ENCODE data around the gene NRXN3. TPM values are rescaled to one million over a fixed set of nuclear protein-coding genes. Genes with fewer than 3 reads are reported as not detected.

Gene NRXN3
- total and polyA plus RNA-seq, 2 experiments from 2014 or later: 1.0 to 1.8 TPM

- Mint-ChIP-seq H3K4me1 (peaks cover 14% of the 10 kb centered on the region), H3K27ac (no peak overlapping the region), H3K27me3 (ENCODE audit: insufficient read depth, low read depth, poor library complexity) (no peaks in the 10 kb centered on the region), H3K9me3 (no peaks in the 10 kb centered on the region), H3K36me3 (ENCODE audit: low read depth) (no peaks in the 10 kb centered on the region), H3K4me3 (no peak overlapping the region)
- H3K9me2 ChIP-seq (ENCODE audit: insufficient read depth): no peaks in the 10 kb centered on the region
- H3K4me3 ChIP-seq: no peak overlapping the region
- no peaks in the 10 kb centered on the region for H4K20me1 ChIP-seq (replicated peaks; ENCODE audit: insufficient read depth)
- no peak overlapping the region for H3K27ac ChIP-seq (ENCODE audit: low read depth)
- TF ChIP-seq POLR2AphosphoS5 (IDR thresholded peaks at IDR 0.05; ENCODE audit: low read depth): no peak
- no peak for TF ChIP-seq CTCF (conservative IDR thresholded peaks at IDR 0.05; ENCODE audit: low read depth in 2 of 2)
- no peak for TF ChIP-seq CREB1 (CRISPR knock-in tag; IDR thresholded peaks at IDR 0.05; ENCODE audit: low read depth)
- TF ChIP-seq EZH2phosphoT487 (IDR thresholded peaks at IDR 0.05; ENCODE audit: unreplicated experiment): no peak
- TF ChIP-seq ZNF331 (CRISPR knock-in tag; IDR thresholded peaks at IDR 0.05; ENCODE audit: low read depth): no peak
- no peaks in the 10 kb centered on the region for H3K79me2 ChIP-seq (replicated peaks; ENCODE audit: insufficient read depth)
- H3K4me2 ChIP-seq: no peak overlapping the region
- H3F3A ChIP-seq (replicated peaks; ENCODE audit: low read depth): no peaks in the 10 kb centered on the region
- H3K27me3 ChIP-seq (ENCODE audit: insufficient read depth): no peaks in the 10 kb centered on the region
- no peak overlapping the region for H2AFZ ChIP-seq
- H3K36me3 ChIP-seq (ENCODE audit: insufficient read depth): no peaks in the 10 kb centered on the region
- H3K4me1 ChIP-seq (ENCODE audit: insufficient read depth): peaks cover 6% of the 10 kb centered on the region
- ATAC-seq: no peak
- no peak for DNase-seq (ENCODE audit: low spot score)
Measured at GRCh38 chr14:79320561-79320960, 1150.4 kb downstream of the NRXN3 start.

- Histone ChIP-seq H3K4me2 (no peak overlapping the region), H3F3A (replicated peaks; ENCODE audit: low read depth) (no peaks in the 10 kb centered on the region), H3K36me3 (ENCODE audit: insufficient read depth) (no peaks in the 10 kb centered on the region), H2AFZ (no peak overlapping the region), H3K27ac (ENCODE audit: low read depth) (no peak overlapping the region), H3K4me3 (no peak overlapping the region), H3K9me2 (ENCODE audit: insufficient read depth) (no peaks in the 10 kb centered on the region), H4K20me1 (replicated peaks; ENCODE audit: insufficient read depth) (no peaks in the 10 kb centered on the region), H3K4me1 (ENCODE audit: insufficient read depth) (peaks cover 2% of the 10 kb centered on the region; the same call in 1 of the 2 replicates), H3K79me2 (replicated peaks; ENCODE audit: insufficient read depth) (no peaks in the 10 kb centered on the region), H3K27me3 (ENCODE audit: insufficient read depth) (no peaks in the 10 kb centered on the region)
- peaks cover 10% of the 10 kb centered on the region for H3K4me1 Mint-ChIP-seq
- no peaks in the 10 kb centered on the region for H3K9me3 Mint-ChIP-seq
- no peak for ATAC-seq
- H3K4me3 Mint-ChIP-seq: no peak overlapping the region
- H3K36me3 Mint-ChIP-seq (ENCODE audit: low read depth): no peaks in the 10 kb centered on the region
- H3K27ac Mint-ChIP-seq: no peak overlapping the region
- no peaks in the 10 kb centered on the region for H3K27me3 Mint-ChIP-seq (ENCODE audit: insufficient read depth, low read depth, poor library complexity)
- DNase-seq (ENCODE audit: low spot score): no peak
- no peak for TF ChIP-seq ZNF462 (CRISPR knock-in tag; IDR thresholded peaks at IDR 0.05)
- no peak for TF ChIP-seq POLR2AphosphoS5 (IDR thresholded peaks at IDR 0.05; ENCODE audit: low read depth)
- TF ChIP-seq REST (IDR thresholded peaks at IDR 0.05; ENCODE audit: unreplicated experiment): no peak
- no peak for TF ChIP-seq CTCF (conservative IDR thresholded peaks at IDR 0.05; ENCODE audit: low read depth in 2 of 2)
Measured at GRCh38 chr14:79321070-79321469, 1150.9 kb downstream of the NRXN3 start.

Measured in GM23338 (cell line).